Heart right ventricle (tissue), 16 donors: ENCODE data around the gene CTSK. TPM values are rescaled to one million over a fixed set of nuclear protein-coding genes. Genes with fewer than 3 reads are reported as not detected.

Experiments used
- ATAC-seq, 8 donors: fragments of 200-7000 bp; cut with Tn5 transposase; one replicate each; pipeline ENCODE4 v1.9.1; 2020; ENCODE audit warnings: mild to moderate bottlenecking in 8 of 8, moderate library complexity in 8 of 8, moderate number of reproducible peaks in 1 of 8
- DNase-seq, 2 donors: peaks; one replicate each; pipeline ENCODE4 v3.0.0-alpha.2; 2020
- H3K27ac ChIP-seq, 10 donors: fragments of 200-600 bp; sonication (generic) in 2 of 10; one replicate each; pipeline versions ENCODE4 v1.5.0 to v1.8.0; 2020 to 2022; ENCODE audit warnings: mild to moderate bottlenecking in 3 of 10
- H3K27me3 ChIP-seq, 7 donors: fragments of 200-600 bp; one replicate each; pipeline ENCODE4 v1.8.0; 2021 to 2022; ENCODE audit warnings: mild to moderate bottlenecking in 2 of 7
- H3K36me3 ChIP-seq, 9 donors: fragments of 200-600 bp; sonication (generic) in 1 of 9; one replicate each; pipeline versions ENCODE4 v1.5.0 to v1.8.0; 2020 to 2022; ENCODE audit warnings: mild to moderate bottlenecking in 2 of 9
- H3K4me1 ChIP-seq, 9 donors: fragments of 200-600 bp; sonication (generic) in 1 of 9; one replicate each; pipeline versions ENCODE4 v1.5.0 to v1.8.0; 2020 to 2022; ENCODE audit warnings: mild to moderate bottlenecking in 4 of 9
- H3K4me3 ChIP-seq, 10 donors: fragments of 200-600 bp; sonication (generic) in 2 of 10; one replicate each; pipeline versions ENCODE4 v1.5.0 to v1.8.0; 2020 to 2022; ENCODE audit warnings: mild to moderate bottlenecking in 7 of 10, moderate library complexity in 2 of 10
- H3K9me3 ChIP-seq, 11 donors: fragments of 200-600 bp in 10 of 11; sonication (generic) in 2 of 11; one replicate each; pipeline versions ENCODE4 v1.5.0 to v1.8.0; 2013 to 2022; ENCODE audit warnings: mild to moderate bottlenecking in 2 of 11, control low read depth in 1 of 11, moderate library complexity in 1 of 11
- WGBS, 2 donors: extraction: QIAGEN DNeasy Blood & Tissue Kit; methylation state at CpG; one replicate each; pipeline ENCODE4 v1.1.7; 2013; ENCODE audit warnings: inconsistent platforms in 1 of 2; 5-methylcytosine and 5-hydroxymethylcytosine counted together
- intact Hi-C, 10 donors: fragments of 100-400 bp; cut with DNase I; formaldehyde crosslinking; loops; one replicate each; pipeline versions ENCODE4 v1.11.1 to v1.14.2; 2022
- polyA plus RNA-seq, 2 donors: library from polyadenylated mRNA; stranded (reverse); fragments of 200-250 nt; gene quantifications; one replicate each; pipeline ENCODE4 v1.2.3, GENCODE V29; 2013
- total RNA-seq, 10 donors: library from RNA; stranded (reverse); fragmentation: NEBNext Ultra II Directional in 3 of 10; extraction: Animal tissue kit (Norgen Biotek cat#: 25700) in 3 of 10; gene quantifications; one replicate each; pipeline versions ENCODE4 v1.2.1 to v1.2.4, GENCODE V29; 2021 to 2023
- TF ChIP-seq, protein P1 (sequence below), 9 donors: fragments of 200-600 bp; sonication (generic) in 2 of 9; IDR thresholded peaks; one replicate each; pipeline versions ENCODE4 v1.5.0 to v1.8.0; 2021 to 2022; ENCODE audit warnings: antibody characterized with exemption in 9 of 9, mild to moderate bottlenecking in 5 of 9, moderate library complexity in 1 of 9
- donor health status: Arrhythmogenic right ventricular cardiomyopathy.
- donor health status: ischemic (EF 13 %, LVEDD 7.1; RV severe dilation, severe dysfunction).
- donor health status: healthy with polysubstance abuse.
- donor health status: DM: no; HTN: yes; CAD: no.
- donor health status: DM: no; HTN: no; CAD: no.
- donor health status: ischemic (EF 25% LVEDD 6.9; RV normal size, moderate dysfunction).
- donor health status: ischemic (EF 25% LVEDD 5.7; RV mildly dilated, moderate dysfunction).
- donor health status: healthy.
- donor health status: DM: yes; HTN: yes; CAD: no.
- donor health status: Ischemic cardiomyopathy.
- donor health status: ischemic (EF 35%, LVEDD 5.7; RV mildly dilated, moderate dysfunction).
- donor health status: nonischemic (EF 11% LVEDD 7.7; RV severe dilation, severe dysfunction).
- donor health status: DM: yes; HTN: yes; CAD: no.
- donor health status: PGD.
- donor health status: ischemic (EF 29% LVEDD 5.4; RV normal size, mild dysfunction).
- donor health status: nonischemic (EF 23%, LVEDD 6.1; RV moderate dilation, normal function).

CTSK gene
- total and polyA plus RNA-seq, 12 donors, result 2.1 to 10.1 (median 6.3) TPM

DNA sequence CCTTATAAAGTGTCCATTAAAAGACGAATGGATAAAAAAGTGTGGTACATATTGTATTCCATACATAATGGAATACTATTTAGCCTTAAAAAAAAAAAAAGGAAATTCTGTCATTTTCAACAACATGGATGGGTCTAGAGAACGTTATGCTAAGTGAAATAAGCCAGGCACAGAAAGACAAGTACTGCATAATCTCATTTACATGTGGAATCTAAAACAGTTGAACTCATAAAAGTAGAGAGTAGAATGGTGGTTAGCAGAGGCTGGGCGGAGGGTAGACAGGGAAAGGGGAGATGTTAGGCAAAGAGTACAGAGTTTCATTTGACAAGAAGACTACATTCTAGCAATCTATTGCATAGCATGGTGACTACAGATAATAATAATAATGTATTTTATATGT lies 45.0 kb downstream of the CTSK start:
- peaks cover 0 to 60% (median 0%) of the 10 kb centered on the region in 9 donors for H3K4me1 ChIP-seq
- peak overlapping the region in 1 of 10 donors; percentile 59 for H3K4me3 ChIP-seq
- H3K27ac ChIP-seq, result peak overlapping the region in 1 of 10 donors; percentile 93
- TF ChIP-seq, protein P1, sequence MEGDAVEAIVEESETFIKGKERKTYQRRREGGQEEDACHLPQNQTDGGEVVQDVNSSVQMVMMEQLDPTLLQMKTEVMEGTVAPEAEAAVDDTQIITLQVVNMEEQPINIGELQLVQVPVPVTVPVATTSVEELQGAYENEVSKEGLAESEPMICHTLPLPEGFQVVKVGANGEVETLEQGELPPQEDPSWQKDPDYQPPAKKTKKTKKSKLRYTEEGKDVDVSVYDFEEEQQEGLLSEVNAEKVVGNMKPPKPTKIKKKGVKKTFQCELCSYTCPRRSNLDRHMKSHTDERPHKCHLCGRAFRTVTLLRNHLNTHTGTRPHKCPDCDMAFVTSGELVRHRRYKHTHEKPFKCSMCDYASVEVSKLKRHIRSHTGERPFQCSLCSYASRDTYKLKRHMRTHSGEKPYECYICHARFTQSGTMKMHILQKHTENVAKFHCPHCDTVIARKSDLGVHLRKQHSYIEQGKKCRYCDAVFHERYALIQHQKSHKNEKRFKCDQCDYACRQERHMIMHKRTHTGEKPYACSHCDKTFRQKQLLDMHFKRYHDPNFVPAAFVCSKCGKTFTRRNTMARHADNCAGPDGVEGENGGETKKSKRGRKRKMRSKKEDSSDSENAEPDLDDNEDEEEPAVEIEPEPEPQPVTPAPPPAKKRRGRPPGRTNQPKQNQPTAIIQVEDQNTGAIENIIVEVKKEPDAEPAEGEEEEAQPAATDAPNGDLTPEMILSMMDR (IDR thresholded peaks at IDR 0.05), result no peak
- intact Hi-C loops, result no loop called here
- DNase-seq (no peak), ATAC-seq (no peak)
- peaks cover 0 to 39% (median 0%) of the 10 kb centered on the region in 9 donors for H3K36me3 ChIP-seq
- no peaks in the 10 kb centered on the region for H3K27me3 ChIP-seq
- WGBS, 2 donors, result 79 to 85% methylated on average over 3 of the region's 3 CpGs
- H3K9me3 ChIP-seq, result peaks cover 0 to 5% (median 0%) of the 10 kb centered on the region in 11 donors

DNA sequence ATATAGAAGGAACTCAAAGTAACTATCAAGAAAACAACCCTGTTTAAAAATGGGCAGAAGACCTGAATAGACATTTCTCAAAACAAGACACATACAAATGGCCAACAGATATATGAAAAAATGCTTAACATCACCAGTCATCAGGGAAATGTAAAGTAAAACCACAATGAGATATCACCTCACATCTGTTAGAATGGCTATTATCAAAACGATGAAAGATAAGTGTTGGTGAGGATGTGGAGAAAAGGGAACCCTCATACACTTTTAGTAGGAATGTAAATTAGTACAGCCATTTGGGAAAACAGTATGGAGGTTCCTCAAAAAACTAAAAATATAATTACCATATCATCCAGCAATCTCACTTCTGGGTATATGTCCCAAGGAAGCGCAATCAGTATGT lies 45.5 kb downstream of the CTSK start:
- peaks cover 0 to 44% (median 0%) of the 10 kb centered on the region in 9 donors for H3K36me3 ChIP-seq
- H3K4me1 ChIP-seq, result peaks cover 0 to 60% (median 0%) of the 10 kb centered on the region in 9 donors
- WGBS, 2 donors, result 85 to 89% methylated on average over 2 of the region's 2 CpGs
- ATAC-seq, result no peak
- DNase-seq, result no peak
- peak overlapping the region in 1 of 10 donors; percentile 59 for H3K4me3 ChIP-seq
- intact Hi-C loops, result no loop called here
- H3K27ac ChIP-seq, result peak overlapping the region in 1 of 10 donors; percentile 93
- no peaks in the 10 kb centered on the region for H3K27me3 ChIP-seq
- TF ChIP-seq, protein P1 (IDR thresholded peaks at IDR 0.05), result no peak
- H3K9me3 ChIP-seq, result peaks cover 0 to 5% (median 0%) of the 10 kb centered on the region in 11 donors

DNA sequence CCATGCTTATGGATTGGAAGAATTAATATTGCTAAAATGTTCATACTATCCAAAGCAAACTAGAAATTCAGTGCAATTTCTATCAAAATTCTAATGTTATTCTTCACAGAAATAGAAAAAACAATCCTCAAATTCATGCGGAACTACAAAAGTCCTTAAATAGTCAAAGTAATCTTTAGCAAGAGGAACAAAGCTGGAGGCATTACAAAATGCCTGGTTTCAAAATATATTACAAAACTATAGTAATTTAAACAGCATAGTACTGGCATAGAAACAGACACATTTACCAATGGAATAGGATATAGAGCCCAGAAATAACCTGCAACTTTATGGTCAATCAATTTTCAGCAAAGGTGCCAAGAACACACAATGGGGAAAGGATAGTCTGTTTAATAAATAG lies 46.3 kb downstream of the CTSK start:
- TF ChIP-seq, protein P1 (IDR thresholded peaks at IDR 0.05), result no peak
- intact Hi-C loops, result no loop called here
- ATAC-seq (no peak), DNase-seq (no peak)
- Histone ChIP-seq H3K4me1 (peaks cover 0 to 60% (median 0%) of the 10 kb centered on the region in 9 donors), H3K9me3 (peaks cover 0 to 5% (median 0%) of the 10 kb centered on the region in 11 donors), H3K4me3 (peak overlapping the region in 1 of 10 donors; percentile 59), H3K27me3 (no peaks in the 10 kb centered on the region), H3K27ac (peak overlapping the region in 1 of 10 donors; percentile 93), H3K36me3 (peaks cover 0 to 52% (median 0%) of the 10 kb centered on the region in 9 donors)
- WGBS, 2 donors, result 87 to 90% methylated on average over 1 of the region's 1 CpG

DNA sequence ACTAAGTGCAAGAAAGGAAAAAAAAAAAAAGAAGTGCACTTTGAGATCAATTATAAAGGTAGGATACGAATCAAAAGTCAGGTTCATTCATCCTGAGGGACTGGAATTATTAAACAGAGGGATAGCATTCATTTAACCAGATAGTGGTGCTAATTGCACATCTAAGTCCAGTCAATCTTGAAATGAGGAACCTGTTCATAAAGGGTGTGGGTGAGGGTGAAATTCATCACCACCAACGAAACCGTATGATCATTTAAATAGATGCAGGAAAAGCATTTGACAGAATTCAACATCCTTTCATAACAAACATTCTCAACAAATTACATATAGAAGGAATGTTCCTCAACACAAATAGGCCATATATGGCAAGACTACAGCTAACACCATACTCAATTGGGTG lies 48.0 kb downstream of the CTSK start:
- H3K27ac ChIP-seq, result peak overlapping the region in 1 of 10 donors; percentile 80
- peaks cover 0 to 69% (median 0%) of the 10 kb centered on the region in 9 donors for H3K36me3 ChIP-seq
- DNase-seq (no peak), ATAC-seq (no peak)
- 82 to 83% methylated on average over 3 of the region's 3 CpGs for WGBS, 2 donors
- TF ChIP-seq, protein P1 (IDR thresholded peaks at IDR 0.05), result no peak
- intact Hi-C loops, result no loop called here
- H3K4me1 ChIP-seq, result peaks cover 0 to 50% (median 0%) of the 10 kb centered on the region in 9 donors
- no peaks in the 10 kb centered on the region for H3K27me3 ChIP-seq
- peak overlapping the region in 1 of 10 donors; percentile 35 for H3K4me3 ChIP-seq
- H3K9me3 ChIP-seq, result peaks cover 0 to 5% (median 0%) of the 10 kb centered on the region in 11 donors
